GM18502 (cell line): ENCODE data around the gene TMOD2.
A peak's percentile ranks its signal among the peaks of the same experiment; 100 is the strongest.
"Not testable (repeated sequence)": the region's sequence is repeated elsewhere in the genome, so short reads cannot be mapped to it uniquely, and the experiment has no call there.

Experiments
- ATAC-seq: cut with Tn5 transposase; IDR thresholded peaks from one replicate; pipeline ENCODE4 v1.9.1; 2021; ENCODE audit warnings: mild to moderate bottlenecking; ENCODE audit not compliant: unreplicated experiment, poor library complexity

Gene TMOD2

GRCh38 chr15:51768018-51768417 is 16.6 kb downstream of the TMOD2 start:
- no peak for ATAC-seq

- ATAC-seq = no peak
Measured at GRCh38 chr15:51770902-51771301, 19.5 kb downstream of the TMOD2 start.

GRCh38 chr15:51771773-51772172 is 20.4 kb downstream of the TMOD2 start:
- no peak for ATAC-seq

GRCh38 chr15:51774916-51775315 is 23.5 kb downstream of the TMOD2 start:
- ATAC-seq = no peak

GRCh38 chr15:51775967-51776816 is 24.8 kb downstream of the TMOD2 start:
- ATAC-seq = no peak

- peak; percentile 68 for ATAC-seq
Measured at GRCh38 chr15:51776952-51777569, 25.7 kb downstream of the TMOD2 start.

- ATAC-seq = no peak
Measured at GRCh38 chr15:51780636-51781035, 29.2 kb downstream of the TMOD2 start.

GRCh38 chr15:51781506-51781905 is 30.1 kb downstream of the TMOD2 start:
- no peak for ATAC-seq

- no peak for ATAC-seq
Measured at GRCh38 chr15:51782357-51782896, 31.0 kb downstream of the TMOD2 start.

- ATAC-seq = no peak
Measured at GRCh38 chr15:51783967-51784366, 32.6 kb downstream of the TMOD2 start.

GRCh38 chr15:51787130-51787529 is 35.7 kb downstream of the TMOD2 start:
- ATAC-seq = not testable (repeated sequence)

GRCh38 chr15:51792474-51792873 is 41.1 kb downstream of the TMOD2 start:
- not testable (repeated sequence) for ATAC-seq

- no peak for ATAC-seq
Measured at GRCh38 chr15:51793521-51794305, 42.3 kb downstream of the TMOD2 start.

GRCh38 chr15:51796847-51797401 is 45.5 kb downstream of the TMOD2 start:
- no peak for ATAC-seq

GRCh38 chr15:51798281-51798680 is 46.9 kb downstream of the TMOD2 start:
- ATAC-seq = no peak

- no peak for ATAC-seq
Measured at GRCh38 chr15:51799282-51800252, 48.2 kb downstream of the TMOD2 start.

- no peak for ATAC-seq
Measured at GRCh38 chr15:51801391-51801835, 50.0 kb downstream of the TMOD2 start.

GRCh38 chr15:51802593-51802992 is 51.2 kb downstream of the TMOD2 start:
- ATAC-seq = no peak

GRCh38 chr15:51803965-51804364 is 52.6 kb downstream of the TMOD2 start:
- no peak for ATAC-seq
